WERI-Rb-1 (cell line): Measurements from ENCODE around the gene CYTH3.

Experiments used
- DNase-seq: peaks from one replicate; pipeline ENCODE4 v3.0.0-alpha.2; 2020
- H3K27ac ChIP-seq: fragments of 250-450 bp; sonication (Bioruptor Pico); 2 replicates; pipeline ENCODE4 v1.5.1; 2020; ENCODE audit warnings: mild to moderate bottlenecking, moderate library complexity
- H3K27me3 ChIP-seq: fragments of 250-450 bp; sonication (Bioruptor Pico); 2 replicates; pipeline ENCODE4 v1.5.1; 2021; ENCODE audit warnings: mild to moderate bottlenecking, low read depth, moderate library complexity; ENCODE audit not compliant: insufficient read depth, severe bottlenecking
- H3K36me3 ChIP-seq: fragments of 250-450 bp; sonication (Bioruptor Pico); 2 replicates; pipeline ENCODE4 v1.5.1; 2020; ENCODE audit warnings: mild to moderate bottlenecking, moderate library complexity
- H3K4me3 ChIP-seq: 2 replicates; pipeline ENCODE4 v1.5.1; 2011; ENCODE audit warnings: low read depth, mild to moderate bottlenecking, control low read depth, low read length
- H3K9me3 ChIP-seq: fragments of 250-450 bp; sonication (Bioruptor Pico); 2 replicates; pipeline ENCODE4 v1.5.1; 2021; ENCODE audit warnings: mild to moderate bottlenecking, moderate library complexity; ENCODE audit not compliant: severe bottlenecking
- CTCF ChIP-seq: IDR thresholded peaks from 2 replicates; pipeline ENCODE4 v1.5.1; 2011; ENCODE audit warnings: low read depth, mild to moderate bottlenecking, control low read depth, inconsistent platforms, low read length

The CYTH3 gene

GRCh38 chr7:6273380-6273837 lies 985 bp upstream of the CYTH3 start:
- Histone ChIP-seq H3K4me3 (no peak overlapping the region), H3K27me3 (no peaks in the 10 kb centered on the region), H3K9me3 (no peaks in the 10 kb centered on the region), H3K36me3 (no peaks in the 10 kb centered on the region), H3K27ac (no peak overlapping the region)
- TF ChIP-seq CTCF: no peak
- no peak for DNase-seq

GRCh38 chr7:6271694-6272440 lies 557 bp downstream of the CYTH3 start:
- H3K36me3 ChIP-seq: no peaks in the 10 kb centered on the region
- H3K9me3 ChIP-seq: no peaks in the 10 kb centered on the region
- H3K4me3 ChIP-seq: peak overlapping the region; percentile 66
- no peak for TF ChIP-seq CTCF
- H3K27ac ChIP-seq: no peak overlapping the region
- peak; percentile 30 for DNase-seq
- H3K27me3 ChIP-seq: no peaks in the 10 kb centered on the region

GRCh38 chr7:6271060-6271658 lies 1.3 kb downstream of the CYTH3 start:
- no peak for TF ChIP-seq CTCF
- no peak for DNase-seq
- H3K27ac ChIP-seq: no peak overlapping the region

GRCh38 chr7:6269527-6269926 lies 2.9 kb downstream of the CYTH3 start:
- Histone ChIP-seq H3K27me3 (no peaks in the 10 kb centered on the region), H3K9me3 (no peaks in the 10 kb centered on the region), H3K4me3 (no peak overlapping the region), H3K27ac (no peak overlapping the region), H3K36me3 (no peaks in the 10 kb centered on the region)
- DNase-seq: no peak
- TF ChIP-seq CTCF: no peak

More at GRCh38 chr7:6271060-6271658, 1.3 kb downstream of the CYTH3 start:
- no peaks in the 10 kb centered on the region for H3K9me3 ChIP-seq
- H3K4me3 ChIP-seq: peak overlapping the region; percentile 66
- no peaks in the 10 kb centered on the region for H3K36me3 ChIP-seq
- H3K27me3 ChIP-seq: no peaks in the 10 kb centered on the region

GRCh38 chr7:6268907-6269306 lies 3.5 kb downstream of the CYTH3 start:
- Histone ChIP-seq H3K27me3 (no peaks in the 10 kb centered on the region), H3K36me3 (no peaks in the 10 kb centered on the region), H3K9me3 (no peaks in the 10 kb centered on the region), H3K4me3 (no peak overlapping the region), H3K27ac (no peak overlapping the region)
- no peak for DNase-seq
- TF ChIP-seq CTCF: no peak
